Memory B cell (primary cell): ENCODE measurements around the gene KLF6.

Experiments used
- ATAC-seq: fragments of 150-1000 bp; cut with Tn5 transposase; 2 replicates; pipeline ENCODE4 v1.10.0; 2021; ENCODE audit warnings: low read depth, mild to moderate bottlenecking, moderate library complexity
- DNase-seq, 2 donors: peaks; one replicate each; pipeline ENCODE4 v3.0.0; 2022; ENCODE audit warnings: low spot score in 2 of 2
- H3K27ac Mint-ChIP-seq: one replicate; pipeline ENCODE4 v1.8.0; 2022; ENCODE audit warnings: mild to moderate bottlenecking, moderate library complexity, mixed read lengths
- H3K27me3 Mint-ChIP-seq: one replicate; pipeline ENCODE4 v1.8.0; 2022; ENCODE audit warnings: mixed read lengths
- H3K36me3 Mint-ChIP-seq: one replicate; pipeline ENCODE4 v1.8.0; 2022; ENCODE audit warnings: mild to moderate bottlenecking, mixed read lengths
- H3K4me1 Mint-ChIP-seq: one replicate; pipeline ENCODE4 v1.8.0; 2022; ENCODE audit warnings: mixed read lengths
- H3K4me3 Mint-ChIP-seq: one replicate; pipeline ENCODE4 v1.8.0; 2022; ENCODE audit warnings: mild to moderate bottlenecking, moderate library complexity, mixed read lengths
- H3K9me3 Mint-ChIP-seq: one replicate; pipeline ENCODE4 v1.8.0; 2022; ENCODE audit warnings: mixed read lengths

Gene KLF6

GRCh38 chr10:3779158-3779741 lies 5.8 kb downstream of the KLF6 start:
- H3K4me1 Mint-ChIP-seq, result peaks cover 47% of the 10 kb centered on the region
- peak in 1 of 2 donors; percentile 28 for DNase-seq
- H3K36me3 Mint-ChIP-seq, result peaks cover 57% of the 10 kb centered on the region

GRCh38 chr10:3778692-3779157 lies 6.3 kb downstream of the KLF6 start:
- Mint-ChIP-seq H3K36me3 (peaks cover 55% of the 10 kb centered on the region), H3K4me3 (no peak overlapping the region), H3K27ac (peak overlapping the region; percentile 100), H3K9me3 (no peaks in the 10 kb centered on the region), H3K4me1 (peaks cover 47% of the 10 kb centered on the region), H3K27me3 (no peaks in the 10 kb centered on the region)
- no peak for DNase-seq
- ATAC-seq, result no peak

More at GRCh38 chr10:3779158-3779741, 5.8 kb downstream of the KLF6 start:
- Mint-ChIP-seq H3K27me3 (no peaks in the 10 kb centered on the region), H3K9me3 (no peaks in the 10 kb centered on the region), H3K4me3 (no peak overlapping the region), H3K27ac (peak overlapping the region; percentile 100)
- no peak for ATAC-seq

- Mint-ChIP-seq H3K36me3 (peaks cover 50% of the 10 kb centered on the region), H3K9me3 (no peaks in the 10 kb centered on the region)
Observed at GRCh38 chr10:3777981-3778691, 6.9 kb downstream of the KLF6 start.

GRCh38 chr10:3776796-3777571 lies 8.0 kb downstream of the KLF6 start:
- H3K4me3 Mint-ChIP-seq, result no peak overlapping the region
- H3K27me3 Mint-ChIP-seq, result no peaks in the 10 kb centered on the region
- DNase-seq, result peak in 1 of 2 donors; percentile 33
- H3K27ac Mint-ChIP-seq, result peak overlapping the region; percentile 100
- no peaks in the 10 kb centered on the region for H3K9me3 Mint-ChIP-seq
- peaks cover 45% of the 10 kb centered on the region for H3K36me3 Mint-ChIP-seq
- H3K4me1 Mint-ChIP-seq, result peaks cover 35% of the 10 kb centered on the region
- ATAC-seq, result no peak

More at GRCh38 chr10:3777981-3778691, 6.9 kb downstream of the KLF6 start:
- Mint-ChIP-seq H3K4me1 (peaks cover 45% of the 10 kb centered on the region), H3K4me3 (no peak overlapping the region), H3K27me3 (no peaks in the 10 kb centered on the region), H3K27ac (peak overlapping the region; percentile 100)
- DNase-seq (peak in 1 of 2 donors; percentile 21), ATAC-seq (no peak)

GRCh38 chr10:3775696-3776551 lies 9.1 kb downstream of the KLF6 start:
- no peaks in the 10 kb centered on the region for H3K27me3 Mint-ChIP-seq
- no peak overlapping the region for H3K4me3 Mint-ChIP-seq
- ATAC-seq (peak; percentile 54), DNase-seq (peak in 1 of 2 donors; percentile 62)
- peak overlapping the region; percentile 100 for H3K27ac Mint-ChIP-seq
- peaks cover 27% of the 10 kb centered on the region for H3K4me1 Mint-ChIP-seq
- peaks cover 39% of the 10 kb centered on the region for H3K36me3 Mint-ChIP-seq
- H3K9me3 Mint-ChIP-seq, result no peaks in the 10 kb centered on the region

GRCh38 chr10:3774814-3775695 lies 10.0 kb downstream of the KLF6 start:
- no peaks in the 10 kb centered on the region for H3K9me3 Mint-ChIP-seq
- peaks cover 32% of the 10 kb centered on the region for H3K36me3 Mint-ChIP-seq
- peak in 1 of 2 donors; percentile 22 for DNase-seq
- H3K4me1 Mint-ChIP-seq, result peaks cover 20% of the 10 kb centered on the region
- H3K27ac Mint-ChIP-seq, result peak overlapping the region; percentile 100
- ATAC-seq, result peak; percentile 9
- H3K27me3 Mint-ChIP-seq, result no peaks in the 10 kb centered on the region
- no peak overlapping the region for H3K4me3 Mint-ChIP-seq

- H3K36me3 Mint-ChIP-seq, result peaks cover 25% of the 10 kb centered on the region
- ATAC-seq (no peak), DNase-seq (no peak)
- H3K9me3 Mint-ChIP-seq, result no peaks in the 10 kb centered on the region
- H3K4me3 Mint-ChIP-seq, result no peak overlapping the region
- H3K4me1 Mint-ChIP-seq, result peaks cover 14% of the 10 kb centered on the region
- peak overlapping the region; percentile 100 for H3K27ac Mint-ChIP-seq
- no peaks in the 10 kb centered on the region for H3K27me3 Mint-ChIP-seq
Observed at GRCh38 chr10:3774018-3774813, 10.8 kb downstream of the KLF6 start.

GRCh38 chr10:3773460-3774017 lies 11.5 kb downstream of the KLF6 start:
- Mint-ChIP-seq H3K27ac (no peak overlapping the region), H3K27me3 (no peaks in the 10 kb centered on the region), H3K36me3 (peaks cover 19% of the 10 kb centered on the region), H3K4me1 (peaks cover 9% of the 10 kb centered on the region), H3K9me3 (no peaks in the 10 kb centered on the region), H3K4me3 (no peak overlapping the region)
- DNase-seq, result no peak
- ATAC-seq, result no peak

GRCh38 chr10:3772361-3773171 lies 12.4 kb downstream of the KLF6 start:
- DNase-seq (no peak), ATAC-seq (no peak)
- no peaks in the 10 kb centered on the region for H3K27me3 Mint-ChIP-seq
- peaks cover 5% of the 10 kb centered on the region for H3K4me1 Mint-ChIP-seq
- no peak overlapping the region for H3K27ac Mint-ChIP-seq
- no peaks in the 10 kb centered on the region for H3K9me3 Mint-ChIP-seq
- peaks cover 15% of the 10 kb centered on the region for H3K36me3 Mint-ChIP-seq
- H3K4me3 Mint-ChIP-seq, result no peak overlapping the region

- peaks cover 4% of the 10 kb centered on the region for H3K36me3 Mint-ChIP-seq
- H3K4me1 Mint-ChIP-seq, result peaks cover 4% of the 10 kb centered on the region
- ATAC-seq, result no peak
- H3K9me3 Mint-ChIP-seq, result no peaks in the 10 kb centered on the region
- no peaks in the 10 kb centered on the region for H3K27me3 Mint-ChIP-seq
- H3K4me3 Mint-ChIP-seq, result no peak overlapping the region
- H3K27ac Mint-ChIP-seq, result no peak overlapping the region
- DNase-seq, result no peak
Observed at GRCh38 chr10:3770611-3771110, 14.3 kb downstream of the KLF6 start.

GRCh38 chr10:3769556-3769955 lies 15.5 kb downstream of the KLF6 start:
- DNase-seq (no peak), ATAC-seq (no peak)
- H3K27ac Mint-ChIP-seq, result no peak overlapping the region
- H3K27me3 Mint-ChIP-seq, result no peaks in the 10 kb centered on the region
- H3K9me3 Mint-ChIP-seq, result no peaks in the 10 kb centered on the region
- no peak overlapping the region for H3K4me3 Mint-ChIP-seq
- H3K36me3 Mint-ChIP-seq, result peaks cover 2% of the 10 kb centered on the region
- H3K4me1 Mint-ChIP-seq, result peaks cover 9% of the 10 kb centered on the region
